Heart right ventricle (tissue), 16 donors: ENCODE measurements around the gene ANO9. TPM values are rescaled to one million over a fixed set of nuclear protein-coding genes. Genes with fewer than 3 reads are reported as not detected.
"Not testable (repeated sequence)": the region's sequence is repeated elsewhere in the genome, so short reads cannot be mapped to it uniquely, and the experiment has no call there.

Experiments used
- ATAC-seq, 8 donors: fragments of 200-7000 bp; cut with Tn5 transposase; one replicate each; pipeline ENCODE4 v1.9.1; 2020; ENCODE audit warnings: mild to moderate bottlenecking in 8 of 8, moderate library complexity in 8 of 8, moderate number of reproducible peaks in 1 of 8
- DNase-seq, 2 donors: peaks; one replicate each; pipeline ENCODE4 v3.0.0-alpha.2; 2020
- H3K27ac ChIP-seq, 10 donors: fragments of 200-600 bp; sonication (generic) in 2 of 10; one replicate each; pipeline versions ENCODE4 v1.5.0 to v1.8.0; 2020 to 2022; ENCODE audit warnings: mild to moderate bottlenecking in 3 of 10
- H3K27me3 ChIP-seq, 7 donors: fragments of 200-600 bp; one replicate each; pipeline ENCODE4 v1.8.0; 2021 to 2022; ENCODE audit warnings: mild to moderate bottlenecking in 2 of 7
- H3K36me3 ChIP-seq, 9 donors: fragments of 200-600 bp; sonication (generic) in 1 of 9; one replicate each; pipeline versions ENCODE4 v1.5.0 to v1.8.0; 2020 to 2022; ENCODE audit warnings: mild to moderate bottlenecking in 2 of 9
- H3K4me1 ChIP-seq, 9 donors: fragments of 200-600 bp; sonication (generic) in 1 of 9; one replicate each; pipeline versions ENCODE4 v1.5.0 to v1.8.0; 2020 to 2022; ENCODE audit warnings: mild to moderate bottlenecking in 4 of 9
- H3K4me3 ChIP-seq, 10 donors: fragments of 200-600 bp; sonication (generic) in 2 of 10; one replicate each; pipeline versions ENCODE4 v1.5.0 to v1.8.0; 2020 to 2022; ENCODE audit warnings: mild to moderate bottlenecking in 7 of 10, moderate library complexity in 2 of 10
- H3K9me3 ChIP-seq, 11 donors: fragments of 200-600 bp in 10 of 11; sonication (generic) in 2 of 11; one replicate each; pipeline versions ENCODE4 v1.5.0 to v1.8.0; 2013 to 2022; ENCODE audit warnings: mild to moderate bottlenecking in 2 of 11, control low read depth in 1 of 11, moderate library complexity in 1 of 11
- CTCF ChIP-seq, 9 donors: fragments of 200-600 bp; sonication (generic) in 2 of 9; IDR thresholded peaks; one replicate each; pipeline versions ENCODE4 v1.5.0 to v1.8.0; 2021 to 2022; ENCODE audit warnings: antibody characterized with exemption in 9 of 9, mild to moderate bottlenecking in 5 of 9, moderate library complexity in 1 of 9
- WGBS, 2 donors: extraction: QIAGEN DNeasy Blood & Tissue Kit; methylation state at CpG; one replicate each; pipeline ENCODE4 v1.1.7; 2013; ENCODE audit warnings: inconsistent platforms in 1 of 2; 5-methylcytosine and 5-hydroxymethylcytosine counted together
- intact Hi-C, 10 donors: fragments of 100-400 bp; cut with DNase I; formaldehyde crosslinking; loops; one replicate each; pipeline versions ENCODE4 v1.11.1 to v1.14.2; 2022
- polyA plus RNA-seq, 2 donors: library from polyadenylated mRNA; stranded (reverse); fragments of 200-250 nt; gene quantifications; one replicate each; pipeline ENCODE4 v1.2.3, GENCODE V29; 2013
- total RNA-seq, 10 donors: library from RNA; stranded (reverse); fragmentation: NEBNext Ultra II Directional in 3 of 10; extraction: Animal tissue kit (Norgen Biotek cat#: 25700) in 3 of 10; gene quantifications; one replicate each; pipeline versions ENCODE4 v1.2.1 to v1.2.4, GENCODE V29; 2021 to 2023
- donor health status: Arrhythmogenic right ventricular cardiomyopathy.
- donor health status: ischemic (EF 13 %, LVEDD 7.1; RV severe dilation, severe dysfunction).
- donor health status: healthy with polysubstance abuse.
- donor health status: DM: no; HTN: yes; CAD: no.
- donor health status: DM: no; HTN: no; CAD: no.
- donor health status: ischemic (EF 25% LVEDD 6.9; RV normal size, moderate dysfunction).
- donor health status: ischemic (EF 25% LVEDD 5.7; RV mildly dilated, moderate dysfunction).
- donor health status: healthy.
- donor health status: DM: yes; HTN: yes; CAD: no.
- donor health status: Ischemic cardiomyopathy.
- donor health status: ischemic (EF 35%, LVEDD 5.7; RV mildly dilated, moderate dysfunction).
- donor health status: nonischemic (EF 11% LVEDD 7.7; RV severe dilation, severe dysfunction).
- donor health status: DM: yes; HTN: yes; CAD: no.
- donor health status: PGD.
- donor health status: ischemic (EF 29% LVEDD 5.4; RV normal size, mild dysfunction).
- donor health status: nonischemic (EF 23%, LVEDD 6.1; RV moderate dilation, normal function).

Gene ANO9
- total and polyA plus RNA-seq, 12 donors, result 0.05 to 2.3 (median 0.19) TPM; not detected in 4

- 97 to 98% methylated on average over 60 to 61 of the region's 61 CpGs for WGBS, 2 donors
- intact Hi-C loops, result no loop called here
- no peak for TF ChIP-seq CTCF (IDR thresholded peaks at IDR 0.05)
- Histone ChIP-seq H3K36me3 (peaks cover 0 to 2% (median 0%) of the 10 kb centered on the region in 9 donors), H3K4me1 (peaks cover 9 to 28% (median 22%) of the 10 kb centered on the region in 9 donors), H3K27ac (peak overlapping the region in 1 of 10 donors; percentile 89), H3K27me3 (no peaks in the 10 kb centered on the region), H3K9me3 (no peaks in the 10 kb centered on the region), H3K4me3 (no peak overlapping the region)
- DNase-seq, result no peak
- ATAC-seq, result no peak
Observed at GRCh38 chr11:471468-472145, 29.8 kb upstream of the ANO9 start.

DNA sequence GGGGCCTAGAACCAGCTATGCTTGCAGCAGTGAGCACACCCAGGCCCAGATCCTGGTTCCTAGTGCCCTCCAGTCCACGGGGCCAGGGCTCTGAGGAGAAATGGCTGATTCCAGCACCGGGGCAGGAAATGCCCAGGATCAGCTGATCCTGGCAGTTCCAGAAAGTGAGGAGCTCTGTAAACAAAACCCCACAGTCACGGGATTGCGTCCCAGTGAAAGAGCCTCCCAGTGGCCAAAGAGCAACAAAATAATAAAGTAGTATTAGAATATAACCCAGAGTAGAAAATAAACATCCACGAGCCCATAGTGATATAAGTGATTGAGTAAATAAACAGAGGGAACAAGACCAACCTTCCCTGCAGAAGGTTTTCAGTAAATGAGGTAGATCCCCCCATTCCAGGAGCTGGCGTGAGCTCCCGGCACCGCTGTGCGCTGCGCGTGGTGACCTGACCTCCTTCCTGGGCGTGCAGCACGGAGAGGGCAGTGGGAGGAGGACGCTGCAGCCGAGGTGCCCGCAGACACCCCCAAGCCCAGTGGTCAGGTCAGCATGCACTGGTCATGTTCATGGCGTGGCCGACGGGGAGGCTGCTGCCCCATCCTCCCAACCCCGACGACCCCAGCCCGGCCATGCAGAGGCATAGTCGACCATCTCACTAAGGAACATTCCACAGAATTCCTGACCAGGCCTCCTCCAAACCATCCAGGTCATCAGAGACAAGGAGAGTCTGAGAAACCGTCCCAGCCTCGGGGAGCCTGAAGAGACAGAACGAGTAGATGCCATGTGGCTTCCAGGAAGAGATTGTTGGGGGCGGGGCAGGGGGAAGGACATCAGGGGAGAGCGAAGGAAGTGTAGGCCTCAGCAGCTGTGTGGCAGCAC lies 28.1 kb upstream of the ANO9 start:
- intact Hi-C loops, result loop anchor here in 1 of 10 donors (5.0 kb wide), 1 partner anchor 37 kb away; the partner anchor contains the start of gene RNH1
- peak overlapping the region in 9 of 10 donors; percentile 3 to 43 (median 27) for H3K4me3 ChIP-seq

GRCh38 chr11:469026-469683 lies 27.3 kb upstream of the ANO9 start:
- not testable (repeated sequence) for H3K27me3 ChIP-seq, DNase-seq, H3K9me3 ChIP-seq
- intact Hi-C loops, result loop anchor here in 1 of 10 donors (5.0 kb wide), 1 partner anchor 38 kb away; the partner anchor contains the start of gene RNH1
- Histone ChIP-seq H3K36me3 (peaks cover 0 to 13% (median 4%) of the 10 kb centered on the region in 9 donors), H3K4me3 (peak overlapping the region in 9 of 10 donors; percentile 3 to 43 (median 27)), H3K4me1 (peaks cover 9 to 28% (median 22%) of the 10 kb centered on the region in 9 donors), H3K27ac (peak overlapping the region; percentile 49 to 89 (median 76))
- peak in 1 of 8 donors; percentile 2 for ATAC-seq
- WGBS, 2 donors, result 28 to 43% methylated on average over 18 to 19 of the region's 19 CpGs

More for the DNA sequence above, 28.1 kb upstream of the ANO9 start:
- Histone ChIP-seq H3K9me3 (no peaks in the 10 kb centered on the region), H3K27ac (peak overlapping the region; percentile 49 to 89 (median 76)), H3K27me3 (no peaks in the 10 kb centered on the region), H3K36me3 (peaks cover 0 to 6% (median 3%) of the 10 kb centered on the region in 9 donors), H3K4me1 (peaks cover 9 to 28% (median 22%) of the 10 kb centered on the region in 9 donors)
- peak; percentile 49 to 89 (median 78) for ATAC-seq
- peak in 1 of 2 donors; percentile 50 for DNase-seq
- 65 to 75% methylated on average over 28 of the region's 28 CpGs for WGBS, 2 donors
- peak in 5 of 9 donors; percentile 19 to 38 (median 30) for TF ChIP-seq CTCF (IDR thresholded peaks at IDR 0.05)

GRCh38 chr11:468493-468892 lies 26.7 kb upstream of the ANO9 start:
- H3K27me3 ChIP-seq, result no peaks in the 10 kb centered on the region
- peak overlapping the region; percentile 50 to 83 (median 68) for H3K27ac ChIP-seq
- H3K9me3 ChIP-seq, result no peaks in the 10 kb centered on the region
- peak; percentile 27 to 65 (median 54) for ATAC-seq
- intact Hi-C loops, result loop anchor here in 1 of 10 donors (5.0 kb wide), 1 partner anchor 39 kb away; the partner anchor contains the start of gene RNH1
- H3K4me1 ChIP-seq, result peaks cover 9 to 28% (median 22%) of the 10 kb centered on the region in 9 donors
- 29 to 46% methylated on average over 6 of the region's 6 CpGs for WGBS, 2 donors
- TF ChIP-seq CTCF (IDR thresholded peaks at IDR 0.05), result no peak
- H3K36me3 ChIP-seq, result peaks cover 0 to 18% (median 4%) of the 10 kb centered on the region in 9 donors
- no peak overlapping the region for H3K4me3 ChIP-seq
- DNase-seq, result no peak
